COLO668 (cell line): ENCODE results near the gene C16orf89.
"Not testable (repeated sequence)": the region's sequence is repeated elsewhere in the genome, so short reads cannot be mapped to it uniquely, and the experiment has no call there.

Experiments
- DNase-seq: peaks from one replicate; lab custom pipeline; 2025; ENCODE audit not compliant: unreplicated experiment; lab: John Stamatoyannopoulos, UW

Gene C16orf89

GRCh38 chr16:5065813-5066212 is at the start of gene C16orf89:
Gene C16orf89 (minus strand): TSS chr16:5065956. CDS start chr16:5065908, 48 bp downstream.
- DNase-seq = no peak

- not testable (repeated sequence) for DNase-seq
Observed at GRCh38 chr16:5110933-5111332, 45.2 kb upstream of the C16orf89 start.

GRCh38 chr16:5108505-5109158 is 42.9 kb upstream of the C16orf89 start:
- no peak for DNase-seq

- not testable (repeated sequence) for DNase-seq
Observed at GRCh38 chr16:5105039-5105438, 39.3 kb upstream of the C16orf89 start.

GRCh38 chr16:5103296-5104032 is 37.7 kb upstream of the C16orf89 start:
- not testable (repeated sequence) for DNase-seq

- not testable (repeated sequence) for DNase-seq
Observed at GRCh38 chr16:5099174-5099573, 33.4 kb upstream of the C16orf89 start.

- DNase-seq = peak; percentile 20
Observed at GRCh38 chr16:5098221-5099159, 32.7 kb upstream of the C16orf89 start.

- DNase-seq = peak; percentile 98
Observed at GRCh38 chr16:5097470-5098220, 31.9 kb upstream of the C16orf89 start, which contains the start of gene EEF2KMT. Gene EEF2KMT (minus strand): TSS chr16:5097795. CDS start chr16:5097739, 56 bp downstream.

- peak; percentile 11 for DNase-seq
Observed at GRCh38 chr16:5097061-5097469, 31.3 kb upstream of the C16orf89 start.

GRCh38 chr16:5096437-5097060 is 30.8 kb upstream of the C16orf89 start:
- DNase-seq = not testable (repeated sequence)

GRCh38 chr16:5095145-5095830 is 29.5 kb upstream of the C16orf89 start:
- DNase-seq = not testable (repeated sequence)

GRCh38 chr16:5093746-5094145 is 28.0 kb upstream of the C16orf89 start:
- not testable (repeated sequence) for DNase-seq

- DNase-seq = not testable (repeated sequence)
Observed at GRCh38 chr16:5093081-5093480, 27.3 kb upstream of the C16orf89 start.

- not testable (repeated sequence) for DNase-seq
Observed at GRCh38 chr16:5090592-5090991, 24.8 kb upstream of the C16orf89 start.

GRCh38 chr16:5089911-5090555 is 24.3 kb upstream of the C16orf89 start:
- not testable (repeated sequence) for DNase-seq

GRCh38 chr16:5088936-5089335 is 23.2 kb upstream of the C16orf89 start:
- DNase-seq = not testable (repeated sequence)

GRCh38 chr16:5088086-5088790 is 22.5 kb upstream of the C16orf89 start:
- not testable (repeated sequence) for DNase-seq

- not testable (repeated sequence) for DNase-seq
Observed at GRCh38 chr16:5085716-5086115, 20.0 kb upstream of the C16orf89 start.
